HEK293 (cell line): ENCODE data around the gene SLC39A5.

Experiments
- CTCF ChIA-PET: fragments of 350-600 bp; formaldehyde crosslinking; extraction: SDS; loops from one replicate; lab custom pipeline; 2021; ENCODE audit warnings: antibody characterized with exemption; lab: Yijun Ruan, JAX
- POLR2A ChIA-PET: fragments of 300-600 bp; formaldehyde crosslinking; extraction: SDS; loops from one replicate; lab custom pipeline; 2020; ENCODE audit warnings: antibody characterized with exemption, inconsistent platforms; lab: Yijun Ruan, JAX
- H3K27ac ChIP-seq: fragments of 200-500 bp; sonication (Bioruptor generic); 2 replicates; pipeline ENCODE4 v1.5.1; 2014; ENCODE audit warnings: low read depth, low read length, control low read depth, inconsistent platforms; ENCODE audit errors: extremely low read depth
- H3K36me3 ChIP-seq, 2 experiments: fragments of 200-500 bp in 1 of 2; sonication (Bioruptor generic) in 1 of 2; 1 replicate in 1 of 2; 2 replicates in 1 of 2; pipeline ENCODE4 v1.5.1; 2014 to 2017; ENCODE audit warnings: inconsistent platforms in 2 of 2, low read length in 2 of 2; ENCODE audit not compliant: control insufficient read depth in 2 of 2, insufficient read depth in 1 of 2
- H3K4me1 ChIP-seq: fragments of 200-500 bp; sonication (Bioruptor generic); 2 replicates; pipeline ENCODE4 v1.5.1; 2014; ENCODE audit warnings: mild to moderate bottlenecking, low read length, inconsistent platforms; ENCODE audit not compliant: control insufficient read depth, insufficient read depth
- H3K4me3 ChIP-seq: 2 replicates; pipeline ENCODE4 v1.5.1; 2011; ENCODE audit warnings: low read depth, mild to moderate bottlenecking, control low read depth, low read length, moderate library complexity
- H3K9me3 ChIP-seq: fragments of 200-500 bp; sonication (Bioruptor generic); 2 replicates; pipeline ENCODE4 v1.5.1; 2014; ENCODE audit warnings: low read depth, low read length, inconsistent platforms; ENCODE audit not compliant: control insufficient read depth, insufficient read depth
- IKZF3 ChIP-seq: fragments of 450-650 bp; IDR thresholded peaks from 2 replicates; pipeline ENCODE4 v1.5.0; 2018; ENCODE audit warnings: missing biosample characterization, mild to moderate bottlenecking, missing genetic modification characterization, moderate library complexity
- KLF10 ChIP-seq: fragments of 450-650 bp; IDR thresholded peaks from 2 replicates; pipeline ENCODE4 v1.5.1; 2018; ENCODE audit warnings: missing biosample characterization, mild to moderate bottlenecking, missing genetic modification characterization
- KLF8 ChIP-seq: fragments of 450-650 bp; formaldehyde crosslinking; IDR thresholded peaks from 2 replicates; pipeline ENCODE4 v1.5.1; 2016; ENCODE audit warnings: missing biosample characterization, missing genetic modification characterization
- SP2 ChIP-seq: fragments of 450-650 bp; formaldehyde crosslinking; IDR thresholded peaks from 2 replicates; pipeline ENCODE4 v1.5.1; 2016; ENCODE audit warnings: missing biosample characterization, missing genetic modification characterization
- SP3 ChIP-seq: fragments of 450-650 bp; formaldehyde crosslinking; IDR thresholded peaks from 2 replicates; pipeline ENCODE4 v1.5.1; 2016; ENCODE audit warnings: missing biosample characterization, missing genetic modification characterization
- WT1 ChIP-seq: fragments of 450-650 bp; formaldehyde crosslinking; IDR thresholded peaks from 2 replicates; pipeline ENCODE4 v1.5.1; 2016; ENCODE audit warnings: missing biosample characterization, missing genetic modification characterization
- YY1 ChIP-seq: fragments of 450-650 bp; formaldehyde crosslinking; IDR thresholded peaks from 2 replicates; pipeline ENCODE4 v1.5.1; 2018; ENCODE audit warnings: missing biosample characterization, missing genetic modification characterization
- ZBTB20 ChIP-seq: fragments of 450-650 bp; formaldehyde crosslinking; IDR thresholded peaks from 2 replicates; pipeline ENCODE4 v1.5.1; 2016; ENCODE audit warnings: missing biosample characterization, missing genetic modification characterization
- ZNF184 ChIP-seq: fragments of 450-650 bp; IDR thresholded peaks from 2 replicates; pipeline ENCODE4 v1.5.1; 2018; ENCODE audit warnings: missing biosample characterization, mild to moderate bottlenecking, missing genetic modification characterization
- ZNF239 ChIP-seq: fragments of 450-650 bp; formaldehyde crosslinking; IDR thresholded peaks from 2 replicates; pipeline ENCODE4 v1.5.1; 2016; ENCODE audit warnings: missing biosample characterization, missing genetic modification characterization
- ZNF341 ChIP-seq: fragments of 450-650 bp; formaldehyde crosslinking; IDR thresholded peaks from 2 replicates; pipeline ENCODE4; 2016; ENCODE audit warnings: low read depth, missing biosample characterization, missing genetic modification characterization
- ZNF423 ChIP-seq: fragments of 450-650 bp; formaldehyde crosslinking; IDR thresholded peaks from 2 replicates; pipeline ENCODE4 v1.5.1; 2016; ENCODE audit warnings: missing biosample characterization, missing genetic modification characterization
- ZNF514 ChIP-seq: fragments of 450-650 bp; formaldehyde crosslinking; IDR thresholded peaks from 2 replicates; pipeline ENCODE4 v1.5.1; 2016; ENCODE audit warnings: missing biosample characterization, missing genetic modification characterization
- ZNF596 ChIP-seq: fragments of 450-650 bp; IDR thresholded peaks from 2 replicates; pipeline ENCODE4 v1.5.0; 2018; ENCODE audit warnings: missing biosample characterization, mild to moderate bottlenecking, missing genetic modification characterization, moderate library complexity
- ZNF610 ChIP-seq: fragments of 450-650 bp; formaldehyde crosslinking; IDR thresholded peaks from 2 replicates; pipeline ENCODE4 v1.5.1; 2016; ENCODE audit warnings: missing biosample characterization, missing genetic modification characterization, borderline replicate concordance
- ZNF654 ChIP-seq: fragments of 450-650 bp; formaldehyde crosslinking; IDR thresholded peaks from 2 replicates; pipeline ENCODE4 v1.5.1; 2016; ENCODE audit warnings: low read depth, missing biosample characterization, missing genetic modification characterization
- ZNF843 ChIP-seq: fragments of 450-650 bp; formaldehyde crosslinking; IDR thresholded peaks from 2 replicates; pipeline ENCODE4 v1.5.1; 2016; ENCODE audit warnings: missing biosample characterization, missing genetic modification characterization
- ZSCAN23 ChIP-seq: fragments of 450-650 bp; formaldehyde crosslinking; IDR thresholded peaks from 2 replicates; pipeline ENCODE4 v1.5.1; 2016; ENCODE audit warnings: missing biosample characterization, missing genetic modification characterization
- ZSCAN5A ChIP-seq: fragments of 450-650 bp; formaldehyde crosslinking; IDR thresholded peaks from 2 replicates; pipeline ENCODE4 v1.5.1; 2016; ENCODE audit warnings: missing biosample characterization, missing genetic modification characterization
- TF ChIP-seq, protein P1 (sequence below): fragments of 450-650 bp; formaldehyde crosslinking; optimal IDR thresholded peaks from 2 replicates; pipeline ENCODE3; 2016; ENCODE audit warnings: missing biosample characterization, mild to moderate bottlenecking, missing genetic modification characterization
- TF ChIP-seq, protein P2 (sequence below): fragments of 450-650 bp; formaldehyde crosslinking; IDR thresholded peaks from 2 replicates; pipeline ENCODE4 v1.5.1; 2017; ENCODE audit warnings: missing biosample characterization, missing genetic modification characterization
- TF ChIP-seq, protein P3 (sequence below): fragments of 450-650 bp; formaldehyde crosslinking; IDR thresholded peaks from 2 replicates; pipeline ENCODE4 v1.5.1; 2016; ENCODE audit warnings: missing biosample characterization, missing genetic modification characterization
- TF ChIP-seq, protein P4 (sequence below): fragments of 450-650 bp; formaldehyde crosslinking; IDR thresholded peaks from 2 replicates; pipeline ENCODE4 v1.5.1; 2016; ENCODE audit warnings: missing biosample characterization, missing genetic modification characterization
- TF ChIP-seq, protein P5 (sequence below): fragments of 450-650 bp; formaldehyde crosslinking; IDR thresholded peaks from 2 replicates; pipeline ENCODE4 v1.5.1; 2017; ENCODE audit warnings: missing biosample characterization, missing genetic modification characterization
- TF ChIP-seq, protein P6 (sequence below): fragments of 450-650 bp; formaldehyde crosslinking; IDR thresholded peaks from 2 replicates; pipeline ENCODE4 v1.5.1; 2017; ENCODE audit warnings: missing biosample characterization, missing genetic modification characterization

Gene SLC39A5

GRCh38 chr12:56189099-56189917, 40.5 kb upstream of the SLC39A5 start, which contains the start of gene SMARCC2:
Gene SMARCC2 (minus strand): TSS chr12:56189483. CDS start chr12:56189461, 22 bp downstream.
- Histone ChIP-seq H3K27ac (peak within 1 kb of the TSS; percentile 86), H3K4me3 (peak within 1 kb of the TSS; percentile 87), H3K9me3 (no peaks in the 10 kb centered on the region), H3K36me3 (peaks cover 16 to 30% of the 10 kb centered on the region in 2 experiments), H3K4me1 (no peaks in the 10 kb centered on the region; the same call in 1 of the 2 replicates)
- POLR2A ChIA-PET = interaction anchor here (0.6 to 5.3 kb wide), 27 partner anchors 8 to 250 kb away, joined by 3 to 59 read pairs (median 5); partner anchors contain the start of genes ANKRD52, ESYT1, MYL6 and PA2G4
- CTCF ChIA-PET = interaction anchor here (0.5 to 6.1 kb wide), 50 partner anchors 9 to 947 kb away, joined by 3 to 86 read pairs (median 4); partner anchors contain the start of genes ANKRD52, COQ10A, ESYT1 and GLS2
- TF ChIP-seq WT1 (0 out of 2 replicates have a peak, but pooled peaks have one; percentile 8), ZNF514 (tag by site-specific recombination) (no peak), SP2 (tag by site-specific recombination) (peak; percentile 76), ZSCAN23 (tag by site-specific recombination) (peak; percentile 69), ZNF654 (peak; percentile 40), IKZF3 (tag by site-specific recombination) (peak; percentile 94), ZNF184 (tag by site-specific recombination) (peak; percentile 30; the same call in 1 of the 2 replicates), ZSCAN5A (tag by site-specific recombination) (peak; percentile 9; the same call in 1 of the 2 replicates), ZNF843 (tag by site-specific recombination) (0 out of 2 replicates have a peak, but pooled peaks have one; percentile 5), ZNF423 (tag by site-specific recombination) (no peak), ZNF239 (0 out of 2 replicates have a peak, but pooled peaks have one; percentile 2), ZNF341 (peak; percentile 35; the same call in 1 of the 2 replicates), YY1 (tag by site-specific recombination) (peak; percentile 50; the same call in 1 of the 2 replicates), SP3 (peak; percentile 81), ZNF610 (no peak), KLF8 (tag by site-specific recombination) (peak; percentile 71; the same call in 1 of the 2 replicates), ZNF596 (tag by site-specific recombination) (peak; percentile 27; the same call in 1 of the 2 replicates), KLF10 (0 out of 2 replicates have a peak, but pooled peaks have one; percentile 32), ZBTB20 (tag by site-specific recombination) (peak; percentile 16; the same call in 1 of the 2 replicates)
- TF ChIP-seq, protein P1, sequence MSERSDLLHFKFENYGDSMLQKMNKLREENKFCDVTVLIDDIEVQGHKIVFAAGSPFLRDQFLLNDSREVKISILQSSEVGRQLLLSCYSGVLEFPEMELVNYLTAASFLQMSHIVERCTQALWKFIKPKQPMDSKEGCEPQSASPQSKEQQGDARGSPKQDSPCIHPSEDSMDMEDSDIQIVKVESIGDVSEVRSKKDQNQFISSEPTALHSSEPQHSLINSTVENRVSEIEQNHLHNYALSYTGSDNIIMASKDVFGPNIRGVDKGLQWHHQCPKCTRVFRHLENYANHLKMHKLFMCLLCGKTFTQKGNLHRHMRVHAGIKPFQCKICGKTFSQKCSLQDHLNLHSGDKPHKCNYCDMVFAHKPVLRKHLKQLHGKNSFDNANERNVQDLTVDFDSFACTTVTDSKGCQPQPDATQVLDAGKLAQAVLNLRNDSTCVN (tag by site-specific recombination) = peak; percentile 65
- TF ChIP-seq, protein P2, sequence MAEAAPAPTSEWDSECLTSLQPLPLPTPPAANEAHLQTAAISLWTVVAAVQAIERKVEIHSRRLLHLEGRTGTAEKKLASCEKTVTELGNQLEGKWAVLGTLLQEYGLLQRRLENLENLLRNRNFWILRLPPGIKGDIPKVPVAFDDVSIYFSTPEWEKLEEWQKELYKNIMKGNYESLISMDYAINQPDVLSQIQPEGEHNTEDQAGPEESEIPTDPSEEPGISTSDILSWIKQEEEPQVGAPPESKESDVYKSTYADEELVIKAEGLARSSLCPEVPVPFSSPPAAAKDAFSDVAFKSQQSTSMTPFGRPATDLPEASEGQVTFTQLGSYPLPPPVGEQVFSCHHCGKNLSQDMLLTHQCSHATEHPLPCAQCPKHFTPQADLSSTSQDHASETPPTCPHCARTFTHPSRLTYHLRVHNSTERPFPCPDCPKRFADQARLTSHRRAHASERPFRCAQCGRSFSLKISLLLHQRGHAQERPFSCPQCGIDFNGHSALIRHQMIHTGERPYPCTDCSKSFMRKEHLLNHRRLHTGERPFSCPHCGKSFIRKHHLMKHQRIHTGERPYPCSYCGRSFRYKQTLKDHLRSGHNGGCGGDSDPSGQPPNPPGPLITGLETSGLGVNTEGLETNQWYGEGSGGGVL (tag by site-specific recombination) = peak; percentile 78
- TF ChIP-seq, protein P3, sequence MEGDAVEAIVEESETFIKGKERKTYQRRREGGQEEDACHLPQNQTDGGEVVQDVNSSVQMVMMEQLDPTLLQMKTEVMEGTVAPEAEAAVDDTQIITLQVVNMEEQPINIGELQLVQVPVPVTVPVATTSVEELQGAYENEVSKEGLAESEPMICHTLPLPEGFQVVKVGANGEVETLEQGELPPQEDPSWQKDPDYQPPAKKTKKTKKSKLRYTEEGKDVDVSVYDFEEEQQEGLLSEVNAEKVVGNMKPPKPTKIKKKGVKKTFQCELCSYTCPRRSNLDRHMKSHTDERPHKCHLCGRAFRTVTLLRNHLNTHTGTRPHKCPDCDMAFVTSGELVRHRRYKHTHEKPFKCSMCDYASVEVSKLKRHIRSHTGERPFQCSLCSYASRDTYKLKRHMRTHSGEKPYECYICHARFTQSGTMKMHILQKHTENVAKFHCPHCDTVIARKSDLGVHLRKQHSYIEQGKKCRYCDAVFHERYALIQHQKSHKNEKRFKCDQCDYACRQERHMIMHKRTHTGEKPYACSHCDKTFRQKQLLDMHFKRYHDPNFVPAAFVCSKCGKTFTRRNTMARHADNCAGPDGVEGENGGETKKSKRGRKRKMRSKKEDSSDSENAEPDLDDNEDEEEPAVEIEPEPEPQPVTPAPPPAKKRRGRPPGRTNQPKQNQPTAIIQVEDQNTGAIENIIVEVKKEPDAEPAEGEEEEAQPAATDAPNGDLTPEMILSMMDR (tag by site-specific recombination) = peak; percentile 92
- TF ChIP-seq, protein P4, sequence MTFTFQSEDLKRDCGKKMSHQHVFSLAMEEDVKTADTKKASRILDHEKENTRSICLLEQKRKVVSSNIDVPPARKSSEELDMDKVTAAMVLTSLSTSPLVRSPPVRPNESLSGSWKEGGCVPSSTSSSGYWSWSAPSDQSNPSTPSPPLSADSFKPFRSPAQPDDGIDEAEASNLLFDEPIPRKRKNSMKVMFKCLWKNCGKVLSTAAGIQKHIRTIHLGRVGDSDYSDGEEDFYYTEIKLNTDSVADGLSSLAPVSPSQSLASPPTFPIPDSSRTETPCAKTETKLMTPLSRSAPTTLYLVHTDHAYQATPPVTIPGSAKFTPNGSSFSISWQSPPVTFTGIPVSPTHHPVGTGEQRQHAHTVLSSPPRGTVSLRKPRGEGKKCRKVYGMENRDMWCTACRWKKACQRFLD = no peak
- TF ChIP-seq, protein P5, sequence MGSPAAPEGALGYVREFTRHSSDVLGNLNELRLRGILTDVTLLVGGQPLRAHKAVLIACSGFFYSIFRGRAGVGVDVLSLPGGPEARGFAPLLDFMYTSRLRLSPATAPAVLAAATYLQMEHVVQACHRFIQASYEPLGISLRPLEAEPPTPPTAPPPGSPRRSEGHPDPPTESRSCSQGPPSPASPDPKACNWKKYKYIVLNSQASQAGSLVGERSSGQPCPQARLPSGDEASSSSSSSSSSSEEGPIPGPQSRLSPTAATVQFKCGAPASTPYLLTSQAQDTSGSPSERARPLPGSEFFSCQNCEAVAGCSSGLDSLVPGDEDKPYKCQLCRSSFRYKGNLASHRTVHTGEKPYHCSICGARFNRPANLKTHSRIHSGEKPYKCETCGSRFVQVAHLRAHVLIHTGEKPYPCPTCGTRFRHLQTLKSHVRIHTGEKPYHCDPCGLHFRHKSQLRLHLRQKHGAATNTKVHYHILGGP (tag by site-specific recombination) = no peak
- TF ChIP-seq, protein P6, sequence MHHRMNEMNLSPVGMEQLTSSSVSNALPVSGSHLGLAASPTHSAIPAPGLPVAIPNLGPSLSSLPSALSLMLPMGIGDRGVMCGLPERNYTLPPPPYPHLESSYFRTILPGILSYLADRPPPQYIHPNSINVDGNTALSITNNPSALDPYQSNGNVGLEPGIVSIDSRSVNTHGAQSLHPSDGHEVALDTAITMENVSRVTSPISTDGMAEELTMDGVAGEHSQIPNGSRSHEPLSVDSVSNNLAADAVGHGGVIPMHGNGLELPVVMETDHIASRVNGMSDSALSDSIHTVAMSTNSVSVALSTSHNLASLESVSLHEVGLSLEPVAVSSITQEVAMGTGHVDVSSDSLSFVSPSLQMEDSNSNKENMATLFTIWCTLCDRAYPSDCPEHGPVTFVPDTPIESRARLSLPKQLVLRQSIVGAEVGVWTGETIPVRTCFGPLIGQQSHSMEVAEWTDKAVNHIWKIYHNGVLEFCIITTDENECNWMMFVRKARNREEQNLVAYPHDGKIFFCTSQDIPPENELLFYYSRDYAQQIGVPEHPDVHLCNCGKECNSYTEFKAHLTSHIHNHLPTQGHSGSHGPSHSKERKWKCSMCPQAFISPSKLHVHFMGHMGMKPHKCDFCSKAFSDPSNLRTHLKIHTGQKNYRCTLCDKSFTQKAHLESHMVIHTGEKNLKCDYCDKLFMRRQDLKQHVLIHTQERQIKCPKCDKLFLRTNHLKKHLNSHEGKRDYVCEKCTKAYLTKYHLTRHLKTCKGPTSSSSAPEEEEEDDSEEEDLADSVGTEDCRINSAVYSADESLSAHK (tag by site-specific recombination) = no peak
